Measurements from ENCODE around the gene C5orf46.

Gene C5orf46

DNA sequence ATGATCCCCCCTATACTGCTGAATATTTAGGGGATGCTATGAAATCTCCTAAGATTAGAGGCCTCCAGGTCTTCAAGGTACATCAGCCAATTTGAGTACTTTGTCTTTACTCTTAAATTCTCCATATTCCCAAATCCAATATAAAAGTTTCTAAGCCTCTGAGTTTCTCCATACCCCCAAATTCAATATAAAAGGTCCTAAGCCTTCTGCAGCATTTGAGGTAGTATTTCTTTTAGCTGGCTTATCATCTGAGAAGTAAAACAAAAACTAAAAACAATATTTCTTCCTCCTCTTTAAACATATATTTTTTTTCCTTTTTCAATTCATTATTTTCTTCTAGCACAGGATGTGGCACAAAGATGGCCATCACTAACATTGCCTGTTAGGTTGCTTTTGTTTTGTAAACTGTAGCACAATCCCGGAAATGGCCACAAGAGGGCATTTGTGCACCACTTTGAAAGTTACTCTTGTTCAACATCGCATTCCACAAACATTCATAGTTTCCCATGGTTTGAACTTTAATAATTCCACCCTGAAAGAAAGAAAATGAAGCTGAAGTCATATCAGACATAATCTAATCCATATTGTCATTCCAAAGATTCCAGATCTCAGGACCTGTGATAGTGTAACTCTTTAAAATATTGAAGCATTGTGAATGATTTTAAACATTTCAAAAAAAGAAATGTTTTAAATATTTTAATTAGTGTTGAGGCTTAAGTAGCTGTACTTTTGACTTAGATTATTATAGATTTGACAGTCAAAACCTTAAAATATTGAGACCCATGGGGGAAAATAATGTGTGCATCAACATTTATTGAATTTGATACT, 48.8 kb downstream of the C5orf46 start:
- DNase-seq (ENCODE audit: low spot score), result peak; percentile 55

DNA sequence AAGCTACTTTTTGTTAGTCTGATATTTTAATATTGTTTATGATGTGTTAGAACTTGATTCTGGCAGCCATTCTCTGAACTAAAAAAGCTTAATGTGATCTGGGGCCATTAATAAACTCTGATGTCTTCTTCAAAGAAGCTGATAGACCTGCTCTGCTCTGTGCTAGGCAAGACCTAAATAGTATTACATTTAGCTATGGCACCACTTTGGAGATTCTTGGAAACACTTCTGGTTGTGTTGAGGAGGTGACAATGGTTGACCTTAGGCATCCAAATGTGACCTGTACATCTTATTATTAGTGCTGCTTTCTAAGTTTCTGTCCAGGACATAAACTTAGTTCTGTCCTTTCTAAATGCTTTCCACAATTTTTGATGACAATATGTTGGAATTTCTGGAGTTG, 49.5 kb downstream of the C5orf46 start:
- DNase-seq (ENCODE audit: low spot score), result no peak

DNA sequence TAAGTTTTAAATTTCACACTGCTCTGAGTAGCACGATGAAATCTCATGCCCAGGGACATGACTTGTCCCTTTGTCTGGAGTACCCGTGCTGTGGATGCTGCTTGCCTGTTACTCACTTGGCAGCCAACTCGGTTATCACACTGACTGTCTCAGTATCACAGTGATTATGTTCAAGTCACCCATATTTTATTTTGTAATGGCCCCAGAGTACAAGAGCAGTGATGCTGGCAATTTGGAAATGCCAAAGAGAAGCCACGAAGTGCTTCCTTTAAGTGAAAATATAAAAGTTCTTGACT, 50.6 kb downstream of the C5orf46 start:
- DNase-seq (ENCODE audit: low spot score), result no peak

DNA sequence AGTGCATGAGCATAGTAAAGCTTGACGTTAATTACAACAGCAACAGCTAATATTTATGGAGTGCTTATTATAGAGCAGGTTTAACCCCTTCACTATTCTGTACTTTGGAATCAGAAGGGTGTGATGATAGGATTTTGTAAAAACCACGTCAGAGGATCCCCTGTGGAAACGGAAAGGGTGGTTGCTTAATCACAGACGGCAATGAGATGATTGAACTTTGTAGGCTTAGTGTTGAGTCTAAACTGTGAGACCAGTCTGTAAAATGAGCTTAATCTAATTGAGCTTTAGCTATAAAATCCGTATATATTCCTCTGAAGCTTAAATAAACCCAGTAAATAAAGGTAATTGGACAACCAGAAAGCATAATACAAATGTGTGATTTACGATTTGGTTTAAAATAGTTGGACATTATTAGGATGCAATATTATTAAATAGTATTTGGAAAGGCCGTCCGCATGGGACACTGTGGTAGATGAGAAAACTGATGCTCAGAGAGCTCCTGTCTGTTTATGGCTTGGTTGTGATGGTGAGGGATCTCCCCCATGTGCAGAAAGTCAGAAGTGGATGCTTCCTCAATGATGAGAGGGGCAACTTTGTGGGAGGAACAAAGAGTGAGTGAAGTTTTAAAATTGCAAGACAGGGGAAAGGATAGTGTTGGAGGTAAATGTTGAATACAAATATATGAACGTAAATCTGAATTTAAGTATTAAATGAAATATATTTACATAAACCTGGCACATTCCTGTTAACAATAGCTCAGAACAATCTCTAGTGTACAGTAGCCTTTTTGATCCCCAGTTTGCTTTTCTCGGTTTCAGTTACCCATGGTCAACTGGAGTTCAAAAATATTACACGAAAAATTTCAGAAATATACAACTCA, 51.2 kb downstream of the C5orf46 start:
- DNase-seq (ENCODE audit: low spot score), result no peak

DNA sequence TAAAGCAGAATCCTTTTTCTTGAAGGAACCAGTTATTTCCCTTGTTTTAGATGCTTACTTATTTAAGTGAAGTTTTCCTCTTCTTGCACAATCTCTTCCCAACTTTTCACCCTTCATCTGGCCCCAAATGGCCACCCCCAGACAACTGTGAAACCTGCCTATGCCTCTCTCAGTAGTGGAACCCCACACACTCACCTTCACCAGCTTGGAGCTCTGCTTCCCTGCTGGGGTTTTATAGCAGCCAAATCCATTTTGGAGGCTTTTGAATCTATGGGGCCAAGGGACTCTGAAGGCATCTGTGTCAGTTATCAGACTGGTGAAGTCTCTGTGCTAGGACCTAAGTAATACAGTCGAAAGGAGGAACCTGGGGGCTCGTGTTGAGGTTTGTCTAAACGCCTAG, 52.0 kb downstream of the C5orf46 start:
- DNase-seq (ENCODE audit: low spot score), result no peak

DNA sequence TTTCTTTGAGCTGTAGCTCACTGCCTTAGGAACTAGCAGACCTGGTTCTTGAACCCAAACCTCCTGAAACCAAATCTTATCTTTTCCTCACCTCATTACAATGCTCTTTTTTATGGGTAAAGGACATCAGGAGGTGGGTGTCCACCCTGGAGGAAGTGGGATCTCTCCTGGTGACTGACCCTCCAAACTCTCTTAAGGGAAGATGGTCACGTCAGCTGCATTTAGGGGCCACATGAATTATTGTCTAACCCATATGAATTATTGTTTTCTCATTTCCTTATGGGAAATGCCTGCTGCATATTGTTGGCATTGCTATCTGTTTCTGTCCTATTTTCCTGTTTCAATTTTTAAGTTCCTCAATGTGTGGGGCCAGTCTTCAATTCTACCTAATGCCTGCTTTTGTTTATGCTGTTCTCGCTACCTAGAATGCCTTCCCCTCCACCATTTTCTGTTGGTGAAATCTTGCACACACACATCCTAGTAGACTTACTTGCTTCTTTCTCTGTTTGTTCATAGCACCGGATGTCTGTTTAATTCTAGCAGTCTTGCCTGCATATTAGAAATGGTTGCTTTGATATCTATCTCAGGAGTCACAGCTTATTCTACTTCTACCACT, 52.9 kb downstream of the C5orf46 start:
- peak; percentile 35 for DNase-seq (ENCODE audit: low spot score)

DNA sequence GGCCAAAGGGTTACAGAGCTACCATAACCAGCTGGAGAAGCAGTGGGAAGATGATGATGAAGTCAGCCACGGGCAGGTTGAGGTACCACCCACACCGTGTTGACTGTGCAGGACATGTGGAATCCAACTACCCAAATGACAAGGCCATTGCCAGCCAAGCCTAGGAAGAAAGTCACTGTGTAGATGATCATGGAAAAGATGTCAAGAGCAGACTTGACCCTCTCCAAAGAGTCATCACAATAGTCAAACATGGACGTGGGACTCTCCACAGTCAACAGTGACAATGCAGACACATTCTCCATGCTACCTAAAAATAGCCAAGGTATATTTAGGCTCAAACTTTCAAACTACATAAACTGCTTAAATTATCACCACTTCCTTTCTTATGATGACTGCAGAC, 54.0 kb downstream of the C5orf46 start:
- no peak for DNase-seq (ENCODE audit: low spot score)

DNA sequence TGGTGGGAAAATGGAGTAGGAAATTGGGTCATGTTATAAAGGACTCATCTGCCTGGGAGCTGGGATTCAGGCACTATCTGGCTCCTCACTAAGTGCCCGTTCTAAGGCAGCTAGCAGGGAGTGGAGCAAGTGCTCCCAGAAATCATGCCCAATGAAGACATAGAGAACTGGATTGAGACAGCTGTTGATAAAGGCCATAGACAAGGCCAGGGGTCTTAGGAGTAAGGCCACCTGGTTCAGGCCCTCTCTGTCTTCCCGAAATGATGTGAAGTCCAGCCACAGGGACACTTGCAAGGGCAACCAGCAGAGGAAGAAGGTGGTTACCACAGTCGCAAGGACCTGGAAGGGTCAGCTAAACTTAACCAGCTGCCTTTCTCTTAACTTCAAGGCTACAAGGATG, 54.8 kb downstream of the C5orf46 start:
- no peak for DNase-seq (ENCODE audit: low spot score)

DNA sequence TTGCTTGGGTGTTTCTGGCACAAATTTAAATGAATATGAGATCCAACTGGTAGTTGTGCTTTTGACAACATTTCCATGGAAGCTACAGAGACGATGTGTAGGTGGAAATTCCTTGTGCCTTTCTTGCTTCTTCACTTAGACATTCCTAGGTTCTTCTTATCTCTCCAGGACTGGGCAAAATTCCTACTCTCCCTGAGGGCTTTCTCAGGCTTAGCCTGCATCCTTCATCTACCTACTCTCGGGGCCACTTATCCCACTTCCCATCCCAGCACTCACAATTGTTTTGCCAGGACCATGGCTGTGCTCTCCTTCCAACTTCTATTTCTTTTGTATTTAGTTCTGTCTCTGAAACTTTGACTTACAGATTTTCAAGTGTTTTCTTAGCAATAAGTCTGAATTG, 57.1 kb downstream of the C5orf46 start:
- no peak for DNase-seq (ENCODE audit: low spot score)

DNA sequence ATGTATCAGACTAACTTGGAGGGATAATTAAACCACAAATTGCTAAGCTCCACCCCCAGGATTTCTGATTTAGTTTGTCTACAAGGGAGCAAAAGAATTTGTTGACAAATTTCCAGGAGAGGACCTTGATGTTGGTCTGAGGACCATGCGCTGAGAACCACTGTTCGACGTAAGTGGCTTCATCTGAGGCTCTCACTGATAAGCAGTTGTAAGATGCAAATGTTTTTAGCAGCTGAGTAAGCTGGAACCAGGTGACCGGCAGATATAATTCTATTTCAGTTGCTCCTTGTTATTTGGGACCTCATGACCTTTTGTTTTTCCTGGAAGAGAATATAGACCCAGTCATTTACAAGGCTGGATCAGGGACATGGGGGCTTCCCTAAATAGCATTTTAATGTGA, 60.7 kb downstream of the C5orf46 start:
- no peak for DNase-seq (ENCODE audit: low spot score)

DNA sequence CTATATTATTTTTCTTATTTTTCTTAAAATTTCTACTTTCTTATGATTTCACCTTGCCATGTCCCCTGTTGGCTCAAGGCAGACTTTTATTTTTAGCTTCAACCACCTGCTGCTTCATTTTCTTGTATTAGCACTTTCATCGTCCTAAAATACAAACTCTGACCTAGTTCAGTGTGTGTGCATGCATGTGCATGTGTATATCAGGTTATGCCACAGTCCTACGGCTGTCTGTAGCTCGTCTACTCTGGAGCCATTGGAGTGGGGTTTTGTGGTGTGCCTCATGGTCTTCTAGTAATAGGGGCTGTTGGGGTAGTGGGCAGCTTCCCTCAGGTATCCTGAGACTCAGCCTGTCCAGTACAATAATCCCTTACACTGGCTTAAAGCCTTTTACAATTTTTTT, 61.5 kb downstream of the C5orf46 start:
- no peak for DNase-seq (ENCODE audit: low spot score)

DNA sequence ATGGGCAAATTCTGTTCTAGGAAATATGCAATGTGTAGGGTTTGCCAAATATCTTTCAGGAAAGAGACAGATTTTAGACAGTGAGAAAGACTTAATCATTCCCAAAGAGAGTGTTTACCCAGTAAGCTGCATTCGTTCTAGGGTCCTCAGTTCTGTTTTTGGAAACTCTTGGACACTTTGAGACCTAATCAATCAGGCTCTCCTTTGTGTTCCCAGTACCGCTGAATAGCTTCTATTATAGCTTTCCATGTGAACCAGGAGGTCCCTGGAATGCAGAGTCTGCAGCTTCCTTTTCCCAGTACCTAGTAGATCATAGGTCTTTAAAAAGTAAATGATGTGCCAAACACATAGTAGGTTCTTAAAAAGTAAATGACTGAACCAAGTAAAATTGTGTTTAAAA, 63.5 kb downstream of the C5orf46 start:
- DNase-seq (ENCODE audit: low spot score), result no peak

All from kidney capillary endothelial cell (primary cell).